ENCODE data around the gene TNFRSF6B. TPM values are rescaled to one million over a fixed set of nuclear protein-coding genes. Genes with fewer than 3 reads are reported as not detected.

The TNFRSF6B gene
- total RNA-seq, 1 donor from 2014 or later, result not detected

GRCh38 chr20:63739130-63740069 is 42.9 kb downstream of the TNFRSF6B start, which contains the start of gene SLC2A4RG:
Gene SLC2A4RG, plus strand, starts transcription at chr20:63739776. Its CDS starts 137 bp downstream, at chr20:63739913.
- DNase-seq, result peak; percentile 45

GRCh38 chr20:63740070-63740626 is 43.7 kb downstream of the TNFRSF6B start:
- no peak for DNase-seq

GRCh38 chr20:63740627-63741353 is 44.3 kb downstream of the TNFRSF6B start:
- peak; percentile 40 for DNase-seq

GRCh38 chr20:63741354-63741675 is 44.9 kb downstream of the TNFRSF6B start:
- DNase-seq, result no peak

- DNase-seq, result no peak
Observed at GRCh38 chr20:63741676-63742380, 45.4 kb downstream of the TNFRSF6B start.

GRCh38 chr20:63742381-63743024 is 46.1 kb downstream of the TNFRSF6B start:
- DNase-seq, result no peak

GRCh38 chr20:63743210-63743970 is 46.9 kb downstream of the TNFRSF6B start:
- no peak for DNase-seq

- no peak for DNase-seq
Observed at GRCh38 chr20:63744158-63744557, 47.7 kb downstream of the TNFRSF6B start.

GRCh38 chr20:63744574-63745423 is 48.3 kb downstream of the TNFRSF6B start:
- no peak for DNase-seq

GRCh38 chr20:63745424-63745805 is 49.0 kb downstream of the TNFRSF6B start:
- DNase-seq, result no peak

GRCh38 chr20:63745961-63746731 is 49.7 kb downstream of the TNFRSF6B start:
- DNase-seq, result no peak

GRCh38 chr20:63746751-63747315 is 50.4 kb downstream of the TNFRSF6B start:
- no peak for DNase-seq

- no peak for DNase-seq
Observed at GRCh38 chr20:63747622-63748069, 51.2 kb downstream of the TNFRSF6B start.

Small RNA genes lying within 50 kb of the gene (small RNA-seq; reads per million reads assigned to genes)
- gene LIME1 (not detected), gene TNFRSF6B (not detected)

Other genes with a start within 250 kb of the TNFRSF6B start
- gene KCNQ2, start 224.0 kb upstream of the TNFRSF6B start, total RNA-seq, result 167 TPM
- gene EEF1A2, start 197.6 kb upstream of the TNFRSF6B start, total RNA-seq, result 214 TPM
- 43.5 TPM for gene PPDPF, start 175.9 kb upstream of the TNFRSF6B start, total RNA-seq
- gene PTK6, start 159.3 kb upstream of the TNFRSF6B start, total RNA-seq, result 0.16 TPM
- not detected for gene SRMS, start 148.9 kb upstream of the TNFRSF6B start, total RNA-seq
- 4.1 TPM for gene FNDC11, start 142.5 kb upstream of the TNFRSF6B start, total RNA-seq
- 7.2 TPM for gene HELZ2, start 122.4 kb upstream of the TNFRSF6B start, total RNA-seq
- 6.9 TPM for gene GMEB2, start 69.6 kb upstream of the TNFRSF6B start, total RNA-seq
- 101 TPM for gene STMN3, start 43.2 kb upstream of the TNFRSF6B start, total RNA-seq
- 10.0 TPM for gene RTEL1, start 38.3 kb upstream of the TNFRSF6B start, total RNA-seq
- gene ARFRP1, start 11.3 kb downstream of the TNFRSF6B start, total RNA-seq, result 15.6 TPM
- 7.3 TPM for gene ZGPAT, start 11.4 kb downstream of the TNFRSF6B start, total RNA-seq
- gene LIME1, start 40.0 kb downstream of the TNFRSF6B start, total RNA-seq, result 1.7 TPM
- 2.8 TPM for gene SLC2A4RG, start 43.1 kb downstream of the TNFRSF6B start, total RNA-seq
- gene ZBTB46, start 134.6 kb downstream of the TNFRSF6B start, total RNA-seq, result 21.5 TPM
- not detected for gene ABHD16B, start 164.8 kb downstream of the TNFRSF6B start, total RNA-seq
- 20.3 TPM for gene TPD52L2, start 168.6 kb downstream of the TNFRSF6B start, total RNA-seq
- gene DNAJC5, start 198.5 kb downstream of the TNFRSF6B start, total RNA-seq, result 99.7 TPM

Measured in occipital lobe (tissue), 3 donors.